Endothelial cell of umbilical vein (primary cell): ENCODE measurements around the gene MAP3K14. TPM values are rescaled to one million over a fixed set of nuclear protein-coding genes. Genes with fewer than 3 reads are reported as not detected.

ENCODE experiments used
- BruUV-seq: library from RNA; stranded (reverse); fragments of 400-500 nt; replicated peaks from 2 replicates; lab custom pipeline; 2021; lab: Mats Ljungman, UMichigan
- CTCF ChIA-PET: fragments of 300-600, 350-600 bp; sonication (Branson Sonifier 250); formaldehyde crosslinking; loops from one replicate; lab custom pipeline; 2021; ENCODE audit warnings: antibody characterized with exemption, inconsistent platforms; lab: Charles Lee
- POLR2A ChIA-PET: fragments of 300-600, 350-600 bp; sonication (Branson Sonifier 250); formaldehyde crosslinking; loops from one replicate; lab custom pipeline; 2021; ENCODE audit warnings: antibody characterized with exemption, inconsistent platforms; lab: Charles Lee
- DNase-seq: peaks from one replicate; pipeline ENCODE4 v3.0.0-alpha.2; 2011; ENCODE audit warnings: low read depth, low spot score
- FAIRE-seq: peaks from 2 replicates; lab custom pipeline; 2011; peaks lifted over from hg19 to GRCh38; lab: Jason Lieb, UNC
- H2AFZ ChIP-seq: 2 replicates; pipeline ENCODE4 v1.6.0; 2012; ENCODE audit warnings: low read depth, low read length, control low read depth, inconsistent platforms
- H3K27ac ChIP-seq: 2 replicates; pipeline ENCODE4 v1.5.1; 2011; ENCODE audit warnings: low read depth, mild to moderate bottlenecking, control low read depth, low read length, moderate library complexity; ENCODE audit not compliant: insufficient read depth
- H3K27me3 ChIP-seq, 2 experiments: 2 replicates each; pipeline versions ENCODE4 v1.6.0 to v1.6.1; 2011; ENCODE audit warnings: low read length in 2 of 2, mixed read lengths in 1 of 2; ENCODE audit not compliant: control insufficient read depth in 2 of 2, insufficient read depth in 2 of 2
- H3K36me3 ChIP-seq, 2 experiments: 2 replicates in 1 of 2; 3 replicates in 1 of 2; pipeline ENCODE4 v1.5.1; 2011; ENCODE audit warnings: low read length in 2 of 2, mild to moderate bottlenecking in 1 of 2, moderate library complexity in 1 of 2; ENCODE audit not compliant: control insufficient read depth in 2 of 2, insufficient read depth in 2 of 2; ENCODE audit errors: extremely low read depth in 1 of 2
- H3K4me1 ChIP-seq: 3 replicates; pipeline ENCODE4 v1.5.1; 2011; ENCODE audit warnings: mild to moderate bottlenecking, low read length; ENCODE audit not compliant: control insufficient read depth, insufficient read depth; ENCODE audit errors: extremely low read depth
- H3K4me2 ChIP-seq: 2 replicates; pipeline ENCODE4 v1.6.1; 2011; ENCODE audit warnings: low read length, control low read depth, mixed read lengths; ENCODE audit not compliant: insufficient read depth
- H3K4me3 ChIP-seq, 3 experiments: fragments of 200-600 bp in 1 of 3; sonication (generic), shearing (Covaris generic) in 1 of 3; replicated peaks in 1 of 3; 2 replicates each; pipeline ENCODE4 v1.5.1; 2011 to 2016; ENCODE audit warnings: control low read depth in 3 of 3, low read length in 3 of 3, mild to moderate bottlenecking in 2 of 3, inconsistent platforms in 1 of 3, low read depth in 1 of 3, moderate library complexity in 1 of 3; ENCODE audit not compliant: insufficient read depth in 1 of 3
- H3K79me2 ChIP-seq: 2 replicates; pipeline ENCODE4 v1.6.0; 2012; ENCODE audit warnings: low read length, inconsistent platforms; ENCODE audit not compliant: control insufficient read depth, insufficient read depth
- H3K9ac ChIP-seq: replicated peaks from 2 replicates; pipeline ENCODE3; 2011; ENCODE audit warnings: low read length, control low read depth; ENCODE audit not compliant: insufficient read depth; ENCODE audit errors: extremely low read depth
- H3K9me1 ChIP-seq: replicated peaks from 3 replicates; pipeline ENCODE4 v1.6.0; 2011; ENCODE audit warnings: mild to moderate bottlenecking, low read length; ENCODE audit not compliant: control insufficient read depth, insufficient read depth; ENCODE audit errors: extremely low read depth
- H3K9me3 ChIP-seq: replicated peaks from 2 replicates; pipeline ENCODE4 v1.5.1; 2012; ENCODE audit warnings: low read length, inconsistent platforms; ENCODE audit not compliant: control insufficient read depth, insufficient read depth
- H4K20me1 ChIP-seq: replicated peaks from 2 replicates; pipeline ENCODE3; 2011; ENCODE audit warnings: mild to moderate bottlenecking, low read length; ENCODE audit not compliant: control insufficient read depth, insufficient read depth; ENCODE audit errors: extremely low read depth
- CTCF ChIP-seq, 2 donors: IDR thresholded peaks; 1 replicate in 1 of 2; 2 replicates in 1 of 2; pipeline ENCODE4 v1.5.1; 2011; ENCODE audit warnings: low read length in 2 of 2, mild to moderate bottlenecking in 2 of 2, moderate library complexity in 2 of 2, control low read depth in 1 of 2, inconsistent platforms in 1 of 2, low read depth in 1 of 2; ENCODE audit not compliant: insufficient read depth in 1 of 2; ENCODE audit errors: extremely low read depth in 1 of 2
- EZH2 ChIP-seq: IDR thresholded peaks from 2 replicates; pipeline ENCODE4 v1.6.1; 2012; ENCODE audit warnings: borderline replicate concordance, low read depth, mild to moderate bottlenecking, moderate library complexity, low read length, inconsistent platforms; ENCODE audit not compliant: severe bottlenecking
- FOS ChIP-seq: IDR thresholded peaks from 2 replicates; pipeline ENCODE4 v1.6.1; 2011; ENCODE audit warnings: mild to moderate bottlenecking, low read length, moderate library complexity, borderline replicate concordance; ENCODE audit not compliant: insufficient read depth
- GATA2 ChIP-seq: IDR thresholded peaks from 2 replicates; pipeline ENCODE4 v1.7.0; 2011; ENCODE audit warnings: low read depth, mild to moderate bottlenecking, moderate library complexity, mixed read lengths, low read length; ENCODE audit not compliant: insufficient read length, insufficient read depth
- JUN ChIP-seq: IDR thresholded peaks from 2 replicates; pipeline ENCODE4 v1.6.1; 2011; ENCODE audit warnings: borderline replicate concordance, low read depth; ENCODE audit not compliant: insufficient read length, insufficient read depth
- MAX ChIP-seq: IDR thresholded peaks from 2 replicates; pipeline ENCODE4 v1.6.1; 2011; ENCODE audit not compliant: insufficient read depth, insufficient read length
- MYC ChIP-seq: IDR thresholded peaks from one replicate; pipeline ENCODE4 v1.6.1; 2011; ENCODE audit warnings: mild to moderate bottlenecking, low read depth, low read length
- POLR2A ChIP-seq: IDR thresholded peaks from 2 replicates; pipeline ENCODE4 v1.6.1; 2012; ENCODE audit warnings: low read depth, mild to moderate bottlenecking, control low read depth, low read length
- POLR2AphosphoS5 ChIP-seq: IDR thresholded peaks from 2 replicates; pipeline ENCODE4 v1.6.1; 2012; ENCODE audit warnings: low read depth, mild to moderate bottlenecking, control low read depth, low read length, moderate library complexity; ENCODE audit not compliant: insufficient read depth
- dilution Hi-C: fragments of 300-500 bp; cut with MboI; formaldehyde crosslinking; loops from one replicate; pipeline ENCODE4 v1.15.0; 2019; ENCODE audit warnings: low sequenced_read_pairs; ENCODE audit not compliant: extremely low pct_ligation_motif_present
- intact Hi-C: fragments of 100-400 bp; cut with micrococcal nuclease; formaldehyde crosslinking; loops from one replicate; pipeline ENCODE4 v1.10.0; 2022
- polyA plus RNA-seq, 4 experiments: library from polyadenylated mRNA; depleted of rRNA in 3 of 4; stranded (reverse) in 3 of 4; unstranded in 1 of 4; fragments of >200 nt; gene quantifications; 2 replicates each; pipeline versions ENCODE4 v1.2.1 to v1.2.3, GENCODE V29; 2011 to 2012; ENCODE audit warnings: missing spikeins in 1 of 4
- total RNA-seq: library from RNA; stranded (reverse); gene quantifications from 2 replicates; pipeline ENCODE4 v1.2.3, GENCODE V29; 2021

MAP3K14 gene
- total and polyA plus RNA-seq, 2 donors (not counting 3 experiments of a cell fraction or from before 2014, with no cell fraction given), result 5.4 to 9.8 TPM

- DNase-seq, result no peak
- Histone ChIP-seq H3K9me1 (no peaks in the 10 kb centered on the region), H3K9me3 (no peaks in the 10 kb centered on the region), H3K4me3 (no peak overlapping the region), H3K79me2 (peaks cover 4% of the 10 kb centered on the region), H3K4me1 (no peaks in the 10 kb centered on the region), H4K20me1 (no peaks in the 10 kb centered on the region), H3K4me2 (no peak overlapping the region), H3K36me3 (peaks cover 10 to 54% of the 10 kb centered on the region in 2 experiments), H2AFZ (no peak overlapping the region), H3K27ac (no peak overlapping the region), H3K27me3 (no peaks in the 10 kb centered on the region), H3K9ac (no peak overlapping the region)
- dilution Hi-C loops (no loop called here), intact Hi-C loops (no loop called here)
- TF ChIP-seq MAX (no peak), FOS (no peak), GATA2 (no peak), POLR2A (no peak), EZH2 (no peak), POLR2AphosphoS5 (no peak), JUN (no peak), MYC (no peak), CTCF (IDR thresholded peaks at IDR 0.05; ENCODE audit: extremely low read depth in 1 of 2, insufficient read depth in 1 of 2, low read depth in 1 of 2, low read length in 2 of 2) (no peak)
- CTCF ChIA-PET, result interaction anchor here (1.2 to 4.2 kb wide), 5 partner anchors 8 to 151 kb away, joined by 3 to 24 read pairs (median 14); partner anchors contain the start of gene ACBD4
- POLR2A ChIA-PET, result no interaction called here
- no peak for FAIRE-seq
- no TSS peak for BruUV-seq
Measured at GRCh38 chr17:45286286-45286685, 30.5 kb downstream of the MAP3K14 start.
